SJSA1 (cell line): ENCODE data around the gene SMPDL3A. TPM values are rescaled to one million over a fixed set of nuclear protein-coding genes. Genes with fewer than 3 reads are reported as not detected.

Experiments
- DNase-seq, 2 experiments: peaks; one replicate each; pipeline ENCODE4 v3.0.0-alpha.2; 2015 to 2020; ENCODE audit warnings: low spot score in 2 of 2, low read depth in 1 of 2
- H3K27ac ChIP-seq: fragments of 250-450 bp; sonication (Bioruptor Pico); 2 replicates; pipeline ENCODE4 v1.5.1; 2020; ENCODE audit warnings: mild to moderate bottlenecking, moderate library complexity
- H3K27me3 ChIP-seq: fragments of 250-450 bp; sonication (Bioruptor Pico); replicated peaks from 2 replicates; pipeline ENCODE4 v1.5.1; 2020; ENCODE audit warnings: mild to moderate bottlenecking, moderate library complexity
- H3K36me3 ChIP-seq: fragments of 250-450 bp; sonication (Bioruptor Pico); 2 replicates; pipeline ENCODE4 v1.5.1; 2020; ENCODE audit warnings: mild to moderate bottlenecking
- H3K4me1 ChIP-seq: fragments of 250-450 bp; sonication (Bioruptor Pico); replicated peaks from 2 replicates; pipeline ENCODE4 v1.6.1; 2021; ENCODE audit warnings: mild to moderate bottlenecking
- H3K4me3 ChIP-seq: fragments of 250-450 bp; sonication (Bioruptor Pico); 2 replicates; pipeline ENCODE4 v1.5.1; 2020; ENCODE audit warnings: mild to moderate bottlenecking
- H3K9me3 ChIP-seq: fragments of 250-450 bp; sonication (Bioruptor Pico); replicated peaks from 2 replicates; pipeline ENCODE4 v1.5.1; 2020; ENCODE audit warnings: mild to moderate bottlenecking
- total RNA-seq: library from RNA; depleted of rRNA; stranded (reverse); fragments of >200 nt; shearing (Covaris generic); gene quantifications from 2 replicates; pipeline ENCODE4 v1.2.3, GENCODE V29; 2014

The SMPDL3A gene
- total RNA-seq, 1 experiment from 2014 or later = 2.1 TPM

DNA sequence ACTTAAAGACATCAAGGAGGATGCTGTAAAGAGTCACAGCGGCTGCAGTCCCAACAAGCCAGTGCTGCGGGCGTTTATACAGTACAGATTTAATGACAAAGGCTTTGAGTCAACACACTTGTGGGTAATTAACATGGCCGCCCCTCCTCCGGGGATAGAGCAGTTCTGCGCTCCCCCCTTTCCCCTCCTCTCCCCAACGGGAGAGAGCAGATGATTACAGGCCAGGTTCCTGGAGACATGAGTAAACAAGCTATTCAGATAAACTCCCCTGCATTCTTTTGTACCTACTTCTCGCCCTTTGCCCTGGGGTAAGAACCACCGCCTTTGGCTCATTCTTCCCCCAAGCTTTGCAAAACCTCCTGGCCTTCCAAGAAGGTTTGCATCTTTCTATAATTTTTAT lies 33.2 kb upstream of the SMPDL3A start:
- no peak for DNase-seq

DNA sequence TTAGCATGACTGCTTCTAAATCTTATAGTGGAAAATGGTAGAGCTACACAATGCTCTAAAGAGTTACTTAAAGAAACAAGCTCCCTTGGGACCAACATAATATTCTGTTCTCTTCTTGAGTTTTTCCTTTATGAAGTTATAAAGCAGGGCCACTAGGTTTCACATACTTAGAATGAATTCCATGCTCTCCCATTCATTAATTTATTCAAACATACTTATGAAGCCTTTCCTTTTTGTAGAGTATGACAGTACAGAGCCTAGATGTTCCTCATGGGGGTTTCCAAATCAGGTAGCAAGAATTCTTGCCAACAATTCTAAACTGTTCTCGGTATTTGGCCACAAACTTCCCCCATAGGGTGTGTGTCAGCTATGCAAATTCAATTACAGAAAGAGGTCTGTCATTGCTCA lies 30.1 kb upstream of the SMPDL3A start:
- Histone ChIP-seq H3K27ac (no peak overlapping the region), H3K9me3 (no peaks in the 10 kb centered on the region), H3K4me3 (no peak overlapping the region), H3K4me1 (no peaks in the 10 kb centered on the region), H3K27me3 (no peaks in the 10 kb centered on the region), H3K36me3 (no peaks in the 10 kb centered on the region)
- no peak for DNase-seq

More for the DNA sequence above, 33.2 kb upstream of the SMPDL3A start:
- Histone ChIP-seq H3K4me3 (no peak overlapping the region), H3K36me3 (no peaks in the 10 kb centered on the region), H3K4me1 (no peaks in the 10 kb centered on the region), H3K9me3 (no peaks in the 10 kb centered on the region), H3K27ac (no peak overlapping the region), H3K27me3 (no peaks in the 10 kb centered on the region)

DNA sequence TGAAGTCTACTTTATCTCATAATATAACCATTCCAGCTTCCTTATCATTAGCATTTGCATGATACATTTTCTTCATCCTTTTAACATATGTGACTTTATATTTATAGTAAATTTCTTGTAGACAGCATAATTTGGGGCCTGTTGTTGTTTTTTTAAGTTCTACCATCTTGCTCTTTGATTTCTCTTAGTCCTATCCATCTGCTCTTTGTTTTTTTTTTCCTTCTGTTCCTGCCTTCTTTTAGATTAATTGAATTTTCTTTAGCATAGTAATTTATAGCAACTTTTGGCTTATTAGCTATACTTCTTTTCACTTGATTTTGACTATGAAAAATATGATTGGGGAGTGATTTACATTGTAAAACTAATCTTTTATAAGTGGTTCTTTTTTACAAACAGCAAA lies 28.7 kb upstream of the SMPDL3A start:
- no peaks in the 10 kb centered on the region for H3K36me3 ChIP-seq
- H3K27ac ChIP-seq = no peak overlapping the region
- no peaks in the 10 kb centered on the region for H3K27me3 ChIP-seq
- DNase-seq = no peak
- no peaks in the 10 kb centered on the region for H3K4me1 ChIP-seq
- no peak overlapping the region for H3K4me3 ChIP-seq
- H3K9me3 ChIP-seq = no peaks in the 10 kb centered on the region

DNA sequence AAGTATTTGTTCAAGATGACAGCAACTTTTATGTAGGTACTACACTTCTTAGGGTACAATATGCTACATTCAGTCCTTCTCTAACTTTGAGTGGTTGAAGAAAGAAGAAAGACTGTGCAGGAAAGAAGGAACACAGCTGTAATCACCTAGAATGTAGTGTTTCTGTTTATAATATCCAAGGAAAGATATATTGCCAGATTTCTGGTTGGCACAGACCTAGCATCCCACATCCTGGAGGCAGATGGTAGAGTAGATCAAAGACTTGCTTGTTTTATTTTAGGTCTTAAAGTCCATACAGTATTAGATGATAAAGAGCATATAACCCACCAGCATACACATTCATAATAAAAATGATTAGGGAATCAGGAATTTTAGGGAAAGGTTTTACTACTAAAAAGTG lies 22.8 kb upstream of the SMPDL3A start:
- Histone ChIP-seq H3K4me3 (no peak overlapping the region), H3K9me3 (no peaks in the 10 kb centered on the region), H3K27me3 (no peaks in the 10 kb centered on the region; the same call in 1 of the 2 replicates), H3K27ac (no peak overlapping the region), H3K4me1 (no peaks in the 10 kb centered on the region), H3K36me3 (no peaks in the 10 kb centered on the region)
- no peak for DNase-seq

DNA sequence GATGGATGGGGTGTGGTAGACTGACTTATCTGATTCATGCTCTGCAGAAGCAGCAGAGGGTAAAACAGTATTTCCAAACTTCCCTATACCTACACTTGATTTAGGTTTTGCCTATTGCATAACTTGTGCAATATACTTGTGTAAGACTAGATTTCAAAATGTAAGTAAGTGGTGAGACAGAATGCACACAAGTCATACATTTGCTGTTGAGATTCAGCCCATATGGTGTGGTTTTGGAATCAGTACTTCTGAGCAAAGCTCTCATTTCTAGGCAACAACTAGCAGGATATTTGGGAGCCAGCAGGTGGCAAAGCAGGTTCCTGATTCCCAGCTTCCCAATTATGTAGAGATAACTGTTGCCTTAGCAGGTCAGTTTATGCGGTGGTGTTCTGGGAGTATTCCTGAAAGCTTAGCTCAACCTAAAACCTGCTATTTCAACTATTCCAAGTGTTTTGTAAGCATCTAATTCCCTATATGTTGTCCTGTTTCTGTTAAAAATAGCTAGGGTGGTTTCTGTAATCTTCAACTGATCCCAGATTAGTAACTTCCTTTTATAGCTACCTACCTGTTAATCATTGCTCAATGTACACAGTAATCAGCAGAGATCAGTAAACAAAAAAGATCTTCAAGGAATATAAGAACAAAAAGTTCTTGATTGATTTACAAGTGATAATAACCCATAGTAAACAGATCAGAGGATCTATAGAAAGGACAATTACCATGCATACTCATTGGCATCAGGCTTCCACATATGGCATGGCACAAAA lies 18.0 kb upstream of the SMPDL3A start:
- H3K9me3 ChIP-seq = no peaks in the 10 kb centered on the region
- H3K27ac ChIP-seq = no peak overlapping the region
- no peak overlapping the region for H3K4me3 ChIP-seq
- no peak for DNase-seq
- no peaks in the 10 kb centered on the region; the same call in none of the 2 replicates for H3K27me3 ChIP-seq
- H3K36me3 ChIP-seq = no peaks in the 10 kb centered on the region
- no peaks in the 10 kb centered on the region for H3K4me1 ChIP-seq

DNA sequence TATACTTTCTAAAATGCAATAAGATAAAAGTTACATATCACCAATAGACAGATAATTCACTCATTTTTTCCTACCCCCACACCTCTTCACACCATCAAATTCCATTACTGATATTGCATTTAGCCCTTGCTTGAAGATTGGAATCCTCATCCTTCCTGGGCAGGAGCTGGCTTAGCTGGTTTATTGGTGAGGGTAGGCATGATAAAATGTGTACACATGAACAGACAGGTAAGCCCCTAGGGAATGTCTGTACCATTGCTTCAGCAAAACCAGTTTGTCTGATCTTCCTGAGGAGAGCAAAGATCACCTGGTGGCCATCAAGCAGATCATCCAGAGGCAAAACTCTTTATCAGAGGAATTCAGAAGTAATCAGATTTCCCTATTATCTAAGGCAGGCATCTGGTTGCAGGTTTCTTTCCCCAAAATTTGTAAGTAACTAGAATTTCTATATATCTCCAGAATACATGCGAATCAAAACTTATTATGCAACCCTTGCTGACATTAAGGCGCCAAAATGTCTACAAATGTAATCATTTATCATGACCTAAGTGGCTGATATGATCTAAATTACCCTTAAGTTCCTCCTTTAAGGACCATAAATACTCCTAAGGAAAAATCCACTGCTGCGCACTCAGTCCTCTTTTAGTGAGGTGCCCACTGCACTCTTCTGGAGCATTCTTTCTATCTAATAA lies 16.2 kb upstream of the SMPDL3A start:
- Histone ChIP-seq H3K36me3 (no peaks in the 10 kb centered on the region), H3K27ac (no peak overlapping the region), H3K4me1 (no peaks in the 10 kb centered on the region), H3K27me3 (peaks cover under 1% of the 10 kb centered on the region), H3K9me3 (no peaks in the 10 kb centered on the region), H3K4me3 (no peak overlapping the region)
- DNase-seq = no peak

DNA sequence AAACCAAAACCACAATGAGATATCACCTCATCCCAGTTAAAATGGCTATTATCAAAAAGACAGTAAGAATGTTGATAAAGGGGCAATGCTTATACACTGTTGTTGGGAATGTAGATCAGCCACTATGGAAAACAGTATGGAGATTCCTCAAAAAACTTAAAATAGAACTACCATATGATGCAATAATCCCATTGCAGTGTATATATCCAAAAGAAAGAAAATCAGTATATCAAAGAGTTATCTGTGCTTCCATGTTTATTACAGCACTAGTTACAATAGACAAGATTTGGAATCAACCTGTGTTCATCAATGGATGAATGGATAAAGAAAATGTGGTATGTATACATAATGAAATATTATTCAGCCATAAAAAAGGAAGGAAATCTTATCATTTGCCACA lies 13.1 kb upstream of the SMPDL3A start:
- H3K27ac ChIP-seq = no peak overlapping the region
- DNase-seq = no peak
- no peak overlapping the region for H3K4me3 ChIP-seq
- H3K27me3 ChIP-seq = peaks cover 15% of the 10 kb centered on the region
- no peaks in the 10 kb centered on the region for H3K4me1 ChIP-seq
- no peaks in the 10 kb centered on the region for H3K36me3 ChIP-seq
- no peaks in the 10 kb centered on the region for H3K9me3 ChIP-seq

DNA sequence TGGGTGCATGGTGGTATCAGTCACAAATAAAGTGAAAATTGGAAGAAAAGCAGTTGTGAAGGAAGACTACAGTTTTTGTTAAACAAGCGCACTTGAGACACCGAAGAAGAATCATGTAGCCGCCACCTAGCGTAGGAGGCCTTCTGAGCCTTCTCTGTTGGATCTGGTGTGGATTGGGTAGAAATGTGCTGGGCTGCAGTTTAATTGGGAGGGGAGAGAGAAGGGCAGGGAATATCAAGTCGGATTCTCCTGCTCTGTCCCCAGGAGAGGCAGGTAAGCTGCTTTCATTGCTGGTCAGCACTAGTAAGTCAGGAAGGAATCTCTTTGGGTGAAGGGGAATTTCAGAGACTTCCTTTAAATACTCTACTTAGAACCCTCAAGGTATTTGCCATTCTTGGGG lies 10.8 kb upstream of the SMPDL3A start:
- H3K4me3 ChIP-seq = no peak overlapping the region
- peaks cover 18% of the 10 kb centered on the region for H3K27me3 ChIP-seq
- H3K9me3 ChIP-seq = no peaks in the 10 kb centered on the region
- DNase-seq = no peak
- H3K4me1 ChIP-seq = no peaks in the 10 kb centered on the region
- no peak overlapping the region for H3K27ac ChIP-seq
- no peaks in the 10 kb centered on the region for H3K36me3 ChIP-seq

DNA sequence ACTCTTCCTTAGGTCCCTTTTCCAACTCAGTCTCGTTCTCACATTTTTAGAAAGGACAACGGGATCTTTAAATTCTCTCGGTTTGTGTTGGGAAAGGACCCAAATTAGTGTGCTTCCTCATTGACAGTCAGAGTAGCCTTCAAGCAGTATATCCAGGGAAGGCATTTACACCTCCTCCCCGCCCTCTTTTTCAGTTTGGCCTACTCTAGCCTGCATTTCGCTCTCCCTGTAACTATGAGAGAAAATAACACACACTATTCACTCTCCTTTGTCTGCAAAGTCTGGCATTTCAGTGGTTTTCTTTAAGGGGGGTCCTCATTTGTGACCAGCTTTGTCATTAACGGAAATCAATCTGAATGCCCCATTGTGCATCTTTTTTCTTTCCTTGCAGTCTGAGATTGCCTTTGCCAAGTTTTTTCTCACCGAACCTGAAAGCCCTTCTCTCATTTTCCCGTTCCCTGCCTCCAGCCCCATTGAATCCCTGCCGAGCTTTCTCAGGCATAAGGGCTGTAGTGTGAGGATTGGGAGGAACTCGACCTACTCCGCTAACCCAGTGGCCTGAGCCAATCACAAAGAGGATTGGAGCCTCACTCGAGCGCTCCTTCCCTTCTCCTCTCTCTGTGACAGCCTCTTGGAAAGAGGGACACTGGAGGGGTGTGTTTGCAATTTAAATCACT lies 9.9 kb upstream of the SMPDL3A start:
- peaks cover 18% of the 10 kb centered on the region for H3K27me3 ChIP-seq
- no peaks in the 10 kb centered on the region for H3K36me3 ChIP-seq
- H3K4me3 ChIP-seq = no peak overlapping the region
- no peak for DNase-seq
- no peaks in the 10 kb centered on the region for H3K9me3 ChIP-seq
- no peaks in the 10 kb centered on the region for H3K4me1 ChIP-seq
- no peak overlapping the region for H3K27ac ChIP-seq

DNA sequence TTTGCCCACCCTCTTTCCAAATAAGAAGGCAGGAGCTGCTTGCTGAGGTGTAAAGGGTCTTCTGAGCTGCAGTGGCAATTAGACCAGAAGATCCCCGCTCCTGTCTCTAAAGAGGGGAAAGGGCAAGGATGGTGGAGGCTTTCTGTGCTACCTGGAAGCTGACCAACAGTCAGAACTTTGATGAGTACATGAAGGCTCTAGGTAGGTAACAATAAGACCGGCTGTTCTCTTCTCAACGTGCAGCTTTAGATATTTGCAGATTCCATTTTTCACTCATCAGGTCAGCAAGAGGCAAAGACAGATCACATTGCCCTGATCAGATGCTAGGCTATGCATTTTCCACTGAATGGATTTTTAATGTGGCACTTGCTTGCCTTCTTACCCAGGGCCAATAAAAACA lies 9.4 kb upstream of the SMPDL3A start, which contains the start of gene FABP7:
FABP7 (plus strand) TSS at position 50 of the 400 bp plus-strand sequence; CDS start at position 129, 79 bp downstream.
- no peak within 1 kb of the TSS for H3K4me3 ChIP-seq
- no peak within 1 kb of the TSS for H3K27ac ChIP-seq
- H3K36me3 ChIP-seq = no peaks in the 10 kb centered on the region
- no peak for DNase-seq
- no peaks in the 10 kb centered on the region for H3K9me3 ChIP-seq
- peaks cover 18% of the 10 kb centered on the region for H3K27me3 ChIP-seq
- no peaks in the 10 kb centered on the region for H3K4me1 ChIP-seq

DNA sequence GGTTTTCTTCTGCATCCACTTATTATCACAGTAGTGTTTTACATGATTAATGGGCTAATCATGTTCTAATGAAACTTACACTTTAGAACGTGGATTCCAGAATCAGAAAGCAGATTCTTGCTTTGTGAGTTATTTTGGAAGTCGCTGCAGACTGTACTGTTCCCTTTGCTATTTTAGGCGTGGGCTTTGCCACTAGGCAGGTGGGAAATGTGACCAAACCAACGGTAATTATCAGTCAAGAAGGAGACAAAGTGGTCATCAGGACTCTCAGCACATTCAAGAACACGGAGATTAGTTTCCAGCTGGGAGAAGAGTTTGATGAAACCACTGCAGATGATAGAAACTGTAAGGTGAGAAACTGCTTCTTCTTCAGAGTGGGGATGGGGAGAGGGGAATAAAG lies 8.9 kb upstream of the SMPDL3A start:
- Histone ChIP-seq H3K27me3 (peaks cover 18% of the 10 kb centered on the region), H3K4me3 (no peak overlapping the region), H3K36me3 (no peaks in the 10 kb centered on the region), H3K27ac (no peak overlapping the region), H3K4me1 (no peaks in the 10 kb centered on the region), H3K9me3 (no peaks in the 10 kb centered on the region)
- DNase-seq = no peak

DNA sequence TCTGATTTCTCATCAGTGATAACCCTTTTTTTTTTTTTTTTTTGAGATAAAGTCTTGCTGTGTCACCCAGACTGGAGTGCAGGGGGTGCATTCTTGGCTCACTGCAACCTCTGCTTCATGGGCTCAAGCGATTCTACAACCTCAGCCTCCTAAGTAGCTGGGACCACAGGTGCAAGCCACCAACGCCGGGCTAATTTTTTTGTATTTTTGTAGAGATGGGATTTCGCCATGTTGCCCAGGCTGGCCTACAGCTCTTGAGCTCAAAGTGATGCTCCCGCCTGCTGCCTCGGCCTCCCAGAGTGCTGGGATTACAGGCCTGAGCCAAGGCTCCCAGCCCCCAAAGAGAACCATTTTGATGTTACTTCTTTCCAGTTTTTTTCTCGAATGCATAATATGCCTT lies 7.3 kb upstream of the SMPDL3A start:
- no peak for DNase-seq
- Histone ChIP-seq H3K36me3 (no peaks in the 10 kb centered on the region), H3K27me3 (peaks cover 18% of the 10 kb centered on the region), H3K4me3 (no peak overlapping the region), H3K9me3 (no peaks in the 10 kb centered on the region), H3K4me1 (no peaks in the 10 kb centered on the region), H3K27ac (no peak overlapping the region)

DNA sequence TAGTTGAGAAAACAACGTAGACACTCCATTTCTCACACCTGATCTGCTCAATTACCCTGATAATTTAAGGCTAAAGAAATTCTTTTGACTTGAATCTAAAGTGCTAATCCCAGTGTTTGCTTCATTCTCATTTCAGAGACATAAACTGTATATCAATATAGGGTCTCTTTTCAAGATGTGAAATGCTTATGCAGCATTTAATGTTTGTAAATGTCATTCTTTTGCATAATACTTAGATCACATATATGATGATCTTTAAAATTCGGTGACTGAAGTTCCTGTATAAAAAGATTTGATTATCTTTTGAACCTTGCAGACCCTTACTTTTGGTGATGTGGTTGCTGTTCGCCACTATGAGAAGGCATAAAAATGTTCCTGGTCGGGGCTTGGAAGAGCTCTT lies 5.7 kb upstream of the SMPDL3A start:
- Histone ChIP-seq H3K9me3 (no peaks in the 10 kb centered on the region), H3K4me3 (no peak overlapping the region), H3K27ac (no peak overlapping the region), H3K27me3 (peaks cover 21% of the 10 kb centered on the region), H3K4me1 (no peaks in the 10 kb centered on the region), H3K36me3 (no peaks in the 10 kb centered on the region)
- DNase-seq = no peak

DNA sequence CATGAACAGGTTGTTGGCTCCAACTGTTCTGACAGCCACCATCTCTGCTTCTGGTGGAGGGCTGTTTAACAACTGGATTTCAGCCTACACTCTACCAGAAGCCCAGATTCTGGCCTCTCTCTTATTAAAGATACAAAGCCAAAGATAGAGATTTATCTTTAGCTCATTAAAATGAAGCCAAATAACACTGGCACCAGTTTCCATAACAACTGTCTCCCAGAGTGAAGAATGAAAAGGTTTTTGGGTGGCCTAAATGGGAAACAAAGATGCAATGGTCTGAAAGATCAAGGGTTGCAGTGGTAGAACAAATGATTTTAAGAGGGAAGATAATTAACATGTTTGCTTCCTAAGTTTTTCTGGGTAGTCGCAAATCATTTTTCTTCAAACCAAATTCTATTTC lies 3.2 kb upstream of the SMPDL3A start:
- Histone ChIP-seq H3K4me3 (no peak overlapping the region), H3K36me3 (no peaks in the 10 kb centered on the region), H3K27me3 (peaks cover 19% of the 10 kb centered on the region), H3K9me3 (no peaks in the 10 kb centered on the region), H3K27ac (no peak overlapping the region), H3K4me1 (peaks cover 9% of the 10 kb centered on the region)
- no peak for DNase-seq
